Subcutaneous adipose tissue (tissue), 4 donors: ENCODE data around the gene CCDC9. TPM values are rescaled to one million over a fixed set of nuclear protein-coding genes. Genes with fewer than 3 reads are reported as not detected.

ENCODE experiments used
- CTCF ChIP-seq: fragments of 450-650 bp; IDR thresholded peaks from one replicate; pipeline ENCODE4 v1.5.1; 2016; ENCODE audit warnings: low read depth, mild to moderate bottlenecking, control low read depth, antibody characterized with exemption, moderate library complexity
- total RNA-seq, 4 donors: library from RNA; depleted of rRNA; stranded (reverse); fragments of >200 nt; gene quantifications; one replicate each; pipeline ENCODE4 v1.1.0, GENCODE V29; 2016

CCDC9 gene
- total RNA-seq, 4 donors from 2014 or later: 6.4 to 23.2 (median 11.4) TPM

DNA sequence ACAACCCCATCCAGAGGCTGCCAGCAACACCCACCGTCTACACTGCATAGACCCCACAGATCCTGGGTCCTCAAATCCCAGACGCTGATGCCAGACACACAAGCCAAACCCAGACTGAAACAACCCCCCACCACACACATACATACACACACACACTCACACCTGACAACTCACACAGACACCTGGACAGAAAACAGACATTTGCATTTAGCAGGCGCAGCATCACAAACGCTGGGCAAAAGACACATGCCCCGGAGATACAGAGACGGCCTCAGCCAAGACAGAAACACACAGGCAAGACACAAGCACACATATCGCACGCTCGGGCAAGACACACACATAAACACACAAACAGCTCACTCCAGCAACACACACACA, 26.7 kb upstream of the CCDC9 start:
- TF ChIP-seq CTCF: no peak

DNA sequence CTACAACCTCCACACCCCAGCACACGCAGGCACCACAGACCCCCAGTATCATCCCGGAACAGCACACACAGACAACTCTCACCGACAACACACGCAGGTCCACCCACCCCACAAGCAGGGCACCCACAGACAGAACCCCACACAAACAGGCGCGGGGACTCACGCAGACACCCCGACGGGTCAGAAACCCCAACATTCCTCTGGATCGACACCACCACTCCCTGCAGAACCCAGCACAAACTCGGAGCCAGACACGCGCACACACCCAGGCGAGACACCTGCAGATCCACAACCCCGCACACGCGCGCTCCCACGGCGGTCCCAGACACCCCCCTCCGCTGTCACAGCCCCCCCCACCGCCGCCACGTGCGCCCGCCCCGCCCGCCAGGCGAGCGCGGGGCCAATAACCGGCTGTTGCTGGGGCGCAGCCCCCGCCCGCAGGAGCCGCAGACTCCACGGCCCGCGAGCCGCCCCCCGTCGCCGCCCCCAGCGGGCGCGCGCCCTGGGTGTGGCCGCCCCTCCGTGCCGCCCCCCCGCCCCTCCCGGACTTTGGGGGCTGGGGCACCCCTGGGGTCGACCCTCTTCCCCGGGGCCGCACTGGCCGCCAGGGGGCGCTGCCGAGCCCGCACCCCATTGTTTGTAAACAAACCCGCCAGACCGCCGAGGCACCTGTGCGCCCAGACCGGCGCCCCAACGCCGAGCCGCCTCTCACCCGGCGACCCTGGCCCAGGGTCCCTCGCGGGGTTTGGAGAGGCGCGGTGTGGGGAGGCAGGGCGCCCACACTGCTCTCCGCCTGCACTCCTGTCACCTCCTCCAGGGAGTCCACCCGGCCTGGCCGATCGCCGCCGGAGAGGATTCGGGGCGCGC, 26.0 kb upstream of the CCDC9 start:
- no peak for TF ChIP-seq CTCF

DNA sequence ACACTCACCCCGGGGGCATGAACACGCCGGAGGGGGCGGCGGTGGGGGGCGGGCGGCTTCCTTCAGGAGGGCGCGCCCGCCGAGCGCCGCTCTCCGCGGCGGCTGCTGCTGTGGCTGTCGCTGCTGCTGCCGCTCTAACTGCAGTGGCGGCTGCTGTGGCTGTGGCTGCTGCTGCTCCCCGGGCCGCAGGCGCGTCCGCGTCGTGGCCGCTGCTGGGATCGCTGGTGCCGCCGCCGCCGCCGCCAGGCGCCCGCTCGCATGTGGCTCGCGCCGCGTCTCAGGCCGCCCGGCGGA, 25.5 kb upstream of the CCDC9 start, which contains the start of gene BBC3:
Gene BBC3 (minus strand): TSS at position 279 of the 294 bp plus-strand sequence. CDS start 2,768 bp downstream, outside the sequence.
- no peak for TF ChIP-seq CTCF

GRCh38 chr19:47231215-47232054, 24.9 kb upstream of the CCDC9 start:
- no peak for TF ChIP-seq CTCF

- no peak for TF ChIP-seq CTCF
These were observed 23.7 kb upstream of the CCDC9 start for GRCh38 chr19:47232422-47233211.

DNA sequence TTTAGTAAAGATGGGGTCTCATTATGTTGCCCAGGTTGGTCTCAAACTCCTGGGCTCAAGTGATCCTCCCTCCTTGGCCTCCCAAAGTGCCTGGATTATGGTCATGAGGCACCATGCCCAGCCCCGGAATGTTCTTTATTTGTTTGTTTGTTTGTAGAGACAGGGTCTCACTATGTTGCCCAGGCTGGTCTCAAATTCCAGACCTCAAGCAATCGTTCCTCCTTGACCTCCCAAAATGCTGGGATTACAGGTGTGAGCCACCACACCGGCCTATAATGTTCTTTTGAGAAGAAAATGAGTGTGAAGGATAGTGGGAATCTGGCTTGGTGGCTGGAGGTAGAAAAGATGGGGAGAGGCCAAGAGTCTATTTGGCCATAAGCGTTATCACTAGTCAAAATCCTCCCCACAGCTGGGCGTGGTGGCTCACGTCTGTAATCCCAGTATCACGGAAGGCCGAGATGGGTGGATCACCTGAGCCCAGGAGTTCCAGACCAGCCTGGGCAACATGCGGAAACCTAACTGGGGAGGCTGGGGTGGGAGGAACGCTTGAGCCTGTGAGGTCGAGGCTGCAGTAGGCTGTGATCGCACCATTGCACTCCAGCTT, 20.2 kb upstream of the CCDC9 start:
- TF ChIP-seq CTCF: no peak
